NB4 (cell line): ENCODE measurements around the gene NCBP1.

Source experiments
- DNase-seq: peaks from one replicate; pipeline ENCODE4 v3.0.0; 2010; ENCODE audit warnings: low read depth
- H3K4me3 ChIP-seq: one replicate; pipeline ENCODE4 v1.5.1; 2011; ENCODE audit warnings: mild to moderate bottlenecking, low read depth, low read length, moderate library complexity
- CTCF ChIP-seq: IDR thresholded peaks from one replicate; pipeline ENCODE4 v1.5.1; 2012; ENCODE audit warnings: low read depth, low read length
- MYC ChIP-seq: IDR thresholded peaks from 2 replicates; pipeline ENCODE4 v1.6.1; 2011; ENCODE audit warnings: low read depth, low read length
- POLR2A ChIP-seq: IDR thresholded peaks from 2 replicates; pipeline ENCODE4 v1.6.1; 2011; ENCODE audit warnings: mild to moderate bottlenecking; ENCODE audit not compliant: insufficient read length; ENCODE audit errors: extremely low read depth
- TF ChIP-seq, protein P1 (sequence below): IDR thresholded peaks from 2 replicates; pipeline ENCODE4 v1.6.1; 2011; ENCODE audit warnings: low read depth, low read length

NCBP1 gene

GRCh38 chr9:97623946-97624345 lies 9.7 kb upstream of the NCBP1 start:
- no peak for TF ChIP-seq POLR2A
- TF ChIP-seq CTCF = no peak
- TF ChIP-seq, protein P1, sequence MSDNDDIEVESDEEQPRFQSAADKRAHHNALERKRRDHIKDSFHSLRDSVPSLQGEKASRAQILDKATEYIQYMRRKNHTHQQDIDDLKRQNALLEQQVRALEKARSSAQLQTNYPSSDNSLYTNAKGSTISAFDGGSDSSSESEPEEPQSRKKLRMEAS = no peak
- no peak for TF ChIP-seq MYC
- DNase-seq = no peak
- no peak overlapping the region for H3K4me3 ChIP-seq

DNA sequence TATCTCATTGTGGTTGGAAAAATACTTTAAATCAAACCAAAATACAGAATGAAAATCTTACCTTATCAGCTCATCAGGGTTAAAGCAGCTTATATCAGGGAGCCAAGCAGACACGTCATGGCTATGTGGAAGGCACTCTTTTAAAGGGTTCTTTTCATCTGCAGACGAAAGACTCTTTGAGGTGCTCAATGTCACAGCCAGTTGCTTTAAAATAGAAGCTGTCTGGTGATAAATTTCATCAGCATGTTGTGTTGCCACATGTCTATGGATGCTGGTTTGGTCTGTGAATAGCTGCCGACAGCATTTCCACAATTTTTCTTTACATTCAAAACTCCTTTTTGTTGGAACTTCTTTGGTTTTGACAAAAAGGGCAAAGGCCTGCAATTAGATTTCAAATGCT lies 8.0 kb upstream of the NCBP1 start:
- TF ChIP-seq CTCF (no peak), MYC (no peak), POLR2A (no peak)
- TF ChIP-seq, protein P1 = no peak
- DNase-seq = no peak
- H3K4me3 ChIP-seq = no peak overlapping the region

- TF ChIP-seq CTCF = no peak
- TF ChIP-seq, protein P1 = no peak
- TF ChIP-seq POLR2A = no peak
- no peak for TF ChIP-seq MYC
- no peak overlapping the region for H3K4me3 ChIP-seq
- no peak for DNase-seq
Observed at GRCh38 chr9:97627624-97628023, 6.0 kb upstream of the NCBP1 start.

DNA sequence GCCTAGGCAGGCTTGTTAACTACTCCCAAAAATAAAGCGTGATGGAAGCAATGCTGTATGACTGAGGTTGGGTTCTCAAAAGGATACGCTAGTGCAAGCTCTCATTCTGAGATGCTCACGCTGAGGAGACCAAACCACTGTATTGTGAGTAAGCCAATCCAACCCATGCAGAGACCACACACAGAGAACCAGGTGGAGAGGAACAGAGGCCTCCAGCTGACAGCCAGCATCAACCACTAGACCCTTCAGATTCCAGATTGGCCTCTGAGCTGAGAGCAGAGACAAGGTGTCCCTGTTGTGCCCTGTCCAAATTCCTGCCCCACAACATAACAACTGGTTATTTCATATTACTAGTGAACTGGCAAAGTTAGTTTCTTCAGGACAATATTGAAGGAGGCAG lies 5.0 kb upstream of the NCBP1 start:
- DNase-seq = no peak
- H3K4me3 ChIP-seq = no peak overlapping the region
- TF ChIP-seq POLR2A (no peak), MYC (no peak), CTCF (no peak)
- TF ChIP-seq, protein P1 = no peak

DNA sequence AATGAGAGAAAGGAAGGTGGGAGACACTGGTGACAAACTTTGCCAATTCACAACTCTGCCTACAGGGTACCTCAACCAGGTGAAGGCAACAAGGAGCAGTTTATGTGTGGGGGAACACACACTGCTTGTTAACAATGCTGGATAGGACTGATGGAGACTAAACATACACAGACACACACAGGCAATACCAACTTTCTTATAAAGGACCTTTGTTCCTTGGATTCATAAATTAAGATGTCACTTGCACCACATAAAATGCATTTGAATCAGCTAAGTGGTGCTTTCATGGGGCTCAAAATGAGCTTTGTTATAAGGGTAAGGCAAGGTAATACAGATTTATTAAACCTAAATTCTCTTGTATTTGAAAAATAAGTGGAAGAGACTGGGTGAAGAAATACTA lies 4.5 kb upstream of the NCBP1 start:
- TF ChIP-seq POLR2A = no peak
- TF ChIP-seq, protein P1 = no peak
- TF ChIP-seq MYC = no peak
- no peak for TF ChIP-seq CTCF
- H3K4me3 ChIP-seq = no peak overlapping the region
- DNase-seq = no peak

- no peak for DNase-seq
- no peak overlapping the region for H3K4me3 ChIP-seq
- TF ChIP-seq MYC = no peak
- no peak for TF ChIP-seq CTCF
- TF ChIP-seq, protein P1 = no peak
- TF ChIP-seq POLR2A = no peak
Observed at GRCh38 chr9:97630591-97630990, 3.0 kb upstream of the NCBP1 start.
